H9 (cell line): ENCODE data around the gene APOC1. TPM values are rescaled to one million over a fixed set of nuclear protein-coding genes. Genes with fewer than 3 reads are reported as not detected.

Source experiments
- DNase-seq: peaks from one replicate; pipeline ENCODE4 v3.0.0-alpha.2; 2017
- H2AFZ ChIP-seq: one replicate; pipeline ENCODE4 v1.6.1; 2013; ENCODE audit warnings: mild to moderate bottlenecking, low read length, control low read depth, moderate library complexity
- H2AK5ac ChIP-seq: 2 replicates; pipeline ENCODE4 v1.6.1; 2013; ENCODE audit warnings: low read length, control low read depth, mixed read lengths; ENCODE audit not compliant: insufficient read length
- H2BK120ac ChIP-seq: one replicate; pipeline ENCODE4 v1.6.1; 2013; ENCODE audit warnings: low read depth, mild to moderate bottlenecking, low read length, control low read depth, inconsistent platforms; ENCODE audit not compliant: poor library complexity, severe bottlenecking
- H2BK12ac ChIP-seq: 2 replicates; pipeline ENCODE4 v1.6.1; 2013; ENCODE audit warnings: low read length, control low read depth, mixed read lengths, low read depth; ENCODE audit not compliant: insufficient read length
- H2BK15ac ChIP-seq: 2 replicates; pipeline ENCODE4 v1.6.1; 2013; ENCODE audit warnings: low read depth, low read length, control low read depth
- H2BK20ac ChIP-seq: one replicate; pipeline ENCODE4 v1.6.1; 2013; ENCODE audit warnings: low read depth, mild to moderate bottlenecking, low read length, control low read depth, inconsistent platforms; ENCODE audit not compliant: poor library complexity, severe bottlenecking
- H2BK5ac ChIP-seq: 2 replicates; pipeline ENCODE4 v1.6.1; 2013; ENCODE audit warnings: low read length, control low read depth, mixed read lengths; ENCODE audit not compliant: insufficient read length
- H3K14ac ChIP-seq: 2 replicates; pipeline ENCODE4 v1.6.1; 2013; ENCODE audit warnings: low read length, control low read depth; ENCODE audit not compliant: insufficient read depth
- H3K18ac ChIP-seq: 2 replicates; pipeline ENCODE4 v1.6.1; 2013; ENCODE audit warnings: low read depth, mild to moderate bottlenecking, mixed read lengths, low read length, control low read depth; ENCODE audit not compliant: insufficient read length
- H3K23ac ChIP-seq: 2 replicates; pipeline ENCODE4 v1.6.1; 2013; ENCODE audit warnings: low read length, control low read depth, mixed read lengths, low read depth; ENCODE audit not compliant: insufficient read length
- H3K23me2 ChIP-seq: 2 replicates; pipeline ENCODE4 v1.6.1; 2013; ENCODE audit warnings: low read depth, mild to moderate bottlenecking, mixed read lengths, low read length, control low read depth; ENCODE audit not compliant: insufficient read length, poor library complexity, severe bottlenecking
- H3K27ac ChIP-seq: 2 replicates; pipeline ENCODE4 v1.5.1; 2013; ENCODE audit warnings: low read length, control low read depth, mixed read lengths, low read depth; ENCODE audit not compliant: insufficient read length
- H3K27me3 ChIP-seq: 2 replicates; pipeline ENCODE4 v1.6.1; 2013; ENCODE audit warnings: low read length, control low read depth, inconsistent platforms; ENCODE audit not compliant: insufficient read depth
- H3K4ac ChIP-seq: 2 replicates; pipeline ENCODE4 v1.6.1; 2013; ENCODE audit warnings: low read depth, mild to moderate bottlenecking, control low read depth, inconsistent platforms, low read length, moderate library complexity
- H3K4me1 ChIP-seq: 2 replicates; pipeline ENCODE4 v1.6.1; 2013; ENCODE audit warnings: low read length, control low read depth, inconsistent platforms; ENCODE audit not compliant: insufficient read depth
- H3K4me2 ChIP-seq: 2 replicates; pipeline ENCODE4 v1.6.1; 2013; ENCODE audit warnings: low read length, control low read depth, mixed read lengths; ENCODE audit not compliant: insufficient read length, insufficient read depth
- H3K56ac ChIP-seq: 2 replicates; pipeline ENCODE4 v1.6.1; 2013; ENCODE audit warnings: low read depth, mild to moderate bottlenecking, mixed read lengths, low read length, control low read depth; ENCODE audit not compliant: insufficient read length
- H3K79me1 ChIP-seq: 2 replicates; pipeline ENCODE4 v1.6.1; 2013; ENCODE audit warnings: low read depth, mild to moderate bottlenecking, moderate library complexity, low read length, control low read depth, inconsistent platforms; ENCODE audit not compliant: insufficient read depth, poor library complexity, severe bottlenecking
- H3K79me2 ChIP-seq: 2 replicates; pipeline ENCODE4 v1.6.1; 2013; ENCODE audit warnings: low read length, control low read depth, inconsistent platforms; ENCODE audit not compliant: insufficient read depth
- H3K9ac ChIP-seq: 2 replicates; pipeline ENCODE4 v1.6.1; 2013; ENCODE audit warnings: low read length, control low read depth, mixed read lengths; ENCODE audit not compliant: insufficient read length; ENCODE audit errors: extremely low read depth
- H3K9me3 ChIP-seq: one replicate; pipeline ENCODE4 v1.6.1; 2013; ENCODE audit warnings: low read depth, low read length, inconsistent platforms; ENCODE audit not compliant: control insufficient read depth
- H3T11ph ChIP-seq: one replicate; pipeline ENCODE4 v1.6.1; 2013; ENCODE audit warnings: mild to moderate bottlenecking, low read length, control low read depth, inconsistent platforms
- H4K20me1 ChIP-seq: one replicate; pipeline ENCODE4 v1.6.1; 2013; ENCODE audit not compliant: control insufficient read depth, insufficient read length, insufficient read depth
- H4K5ac ChIP-seq: 2 replicates; pipeline ENCODE4 v1.6.1; 2013; ENCODE audit warnings: low read depth, mild to moderate bottlenecking, mixed read lengths, low read length, control low read depth; ENCODE audit not compliant: insufficient read length
- H4K8ac ChIP-seq: replicated peaks from 2 replicates; pipeline ENCODE4 v1.6.1; 2013; ENCODE audit warnings: low read length, control low read depth, mixed read lengths, low read depth; ENCODE audit not compliant: insufficient read length
- H4K91ac ChIP-seq: 2 replicates; pipeline ENCODE4 v1.6.1; 2013; ENCODE audit warnings: low read depth, mild to moderate bottlenecking, moderate library complexity, mixed read lengths, low read length, control low read depth; ENCODE audit not compliant: insufficient read length
- H3K27ac Mint-ChIP-seq, 3 experiments: 2 replicates in 2 of 3; 3 replicates in 1 of 3; pipeline ENCODE4 v1.8.0; 2020 to 2021; ENCODE audit warnings: mixed read lengths in 3 of 3, mild to moderate bottlenecking in 1 of 3, moderate library complexity in 1 of 3
- H3K27me3 Mint-ChIP-seq: 2 replicates; pipeline ENCODE4 v1.8.0; 2021; ENCODE audit warnings: low read depth, mild to moderate bottlenecking, moderate library complexity, mixed read lengths
- H3K36me3 Mint-ChIP-seq, 3 experiments: 2 replicates in 2 of 3; 3 replicates in 1 of 3; pipeline ENCODE4 v1.8.0; 2020 to 2021; ENCODE audit warnings: low read depth in 3 of 3, mixed read lengths in 3 of 3; ENCODE audit not compliant: insufficient read depth in 1 of 3
- H3K4me1 Mint-ChIP-seq, 2 experiments: 2 replicates each; pipeline ENCODE4 v1.8.0; 2020; ENCODE audit warnings: mixed read lengths in 2 of 2
- H3K4me3 Mint-ChIP-seq, 2 experiments: 2 replicates in 1 of 2; 3 replicates in 1 of 2; pipeline ENCODE4 v1.8.0; 2020 to 2021; ENCODE audit warnings: mild to moderate bottlenecking in 2 of 2, mixed read lengths in 2 of 2, moderate library complexity in 1 of 2
- H3K9me3 Mint-ChIP-seq, 2 experiments: 2 replicates in 1 of 2; 3 replicates in 1 of 2; pipeline ENCODE4 v1.8.0; 2020; ENCODE audit warnings: mild to moderate bottlenecking in 2 of 2, mixed read lengths in 2 of 2, moderate library complexity in 1 of 2
- WGBS: extraction: QIAGEN DNeasy Blood & Tissue Kit; methylation state at CpG from one replicate; pipeline ENCODE4 v1.1.7; 2013; ENCODE audit warnings: missing lambda C conversion rate, low lambda C conversion rate, mixed read lengths; ENCODE audit not compliant: insufficient read length; ENCODE audit errors: extremely low coverage; 5-methylcytosine and 5-hydroxymethylcytosine counted together
- total RNA-seq: library from RNA; stranded (reverse); gene quantifications from 2 replicates; pipeline ENCODE4 v1.2.1, GENCODE V29; 2021
- TF ChIP-seq, protein P1 (sequence below): fragments of 200-600 bp; sonication (generic); conservative IDR thresholded peaks from 3 replicates; pipeline ENCODE4 v1.8.0; 2021; ENCODE audit warnings: antibody characterized with exemption, mild to moderate bottlenecking

The APOC1 gene
- total RNA-seq, 1 experiment from 2014 or later: 78.1 TPM

DNA sequence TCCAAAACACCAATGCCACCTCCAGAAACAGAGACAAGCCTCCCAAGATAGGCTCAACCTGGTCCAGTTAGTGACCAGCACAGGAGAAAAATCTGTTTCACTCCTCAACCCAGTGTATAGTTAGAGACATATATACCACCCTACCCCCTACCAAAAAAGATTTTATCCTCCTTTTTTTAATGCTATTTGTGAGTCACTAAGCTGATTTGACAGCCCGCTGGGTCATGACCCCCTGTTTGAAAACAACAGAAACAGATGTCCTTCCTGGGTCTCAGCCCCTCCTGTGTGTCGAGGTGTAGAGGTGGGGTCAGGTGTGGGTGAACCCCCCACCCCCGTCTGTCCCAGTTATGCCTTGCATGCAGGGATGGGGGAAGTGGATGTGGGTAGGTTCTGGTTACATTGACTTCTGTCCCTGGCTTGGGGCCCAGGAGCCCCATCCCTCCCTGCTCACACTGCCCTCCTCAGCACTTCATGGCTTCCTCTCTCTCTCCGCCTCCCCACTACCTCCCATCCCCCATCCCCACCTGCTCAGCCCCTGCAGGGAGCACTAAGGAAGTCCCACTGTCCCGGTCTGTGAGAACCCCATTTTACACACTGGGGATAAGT is 37.4 kb upstream of the APOC1 start:
- no peak overlapping the region for H4K8ac ChIP-seq
- WGBS: no CpG with 5 or more reads among the region's 5 CpGs
- H3K27ac Mint-ChIP-seq: peak overlapping the region in 2 of 3 experiments; percentile 29 to 38; a peak in 3 of 7 replicates
- no peak overlapping the region for H4K91ac ChIP-seq
- H3K27ac ChIP-seq: no peak overlapping the region
- TF ChIP-seq, protein P1, sequence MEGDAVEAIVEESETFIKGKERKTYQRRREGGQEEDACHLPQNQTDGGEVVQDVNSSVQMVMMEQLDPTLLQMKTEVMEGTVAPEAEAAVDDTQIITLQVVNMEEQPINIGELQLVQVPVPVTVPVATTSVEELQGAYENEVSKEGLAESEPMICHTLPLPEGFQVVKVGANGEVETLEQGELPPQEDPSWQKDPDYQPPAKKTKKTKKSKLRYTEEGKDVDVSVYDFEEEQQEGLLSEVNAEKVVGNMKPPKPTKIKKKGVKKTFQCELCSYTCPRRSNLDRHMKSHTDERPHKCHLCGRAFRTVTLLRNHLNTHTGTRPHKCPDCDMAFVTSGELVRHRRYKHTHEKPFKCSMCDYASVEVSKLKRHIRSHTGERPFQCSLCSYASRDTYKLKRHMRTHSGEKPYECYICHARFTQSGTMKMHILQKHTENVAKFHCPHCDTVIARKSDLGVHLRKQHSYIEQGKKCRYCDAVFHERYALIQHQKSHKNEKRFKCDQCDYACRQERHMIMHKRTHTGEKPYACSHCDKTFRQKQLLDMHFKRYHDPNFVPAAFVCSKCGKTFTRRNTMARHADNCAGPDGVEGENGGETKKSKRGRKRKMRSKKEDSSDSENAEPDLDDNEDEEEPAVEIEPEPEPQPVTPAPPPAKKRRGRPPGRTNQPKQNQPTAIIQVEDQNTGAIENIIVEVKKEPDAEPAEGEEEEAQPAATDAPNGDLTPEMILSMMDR: no peak
- H2BK15ac ChIP-seq: no peak overlapping the region
- H2BK12ac ChIP-seq: no peak overlapping the region
- no peak overlapping the region for H2BK120ac ChIP-seq
- no peak overlapping the region for H4K5ac ChIP-seq
- no peak overlapping the region for H3K4me2 ChIP-seq
- H2BK5ac ChIP-seq: no peak overlapping the region
- no peak overlapping the region for H2AK5ac ChIP-seq
- no peak overlapping the region for H3K9ac ChIP-seq
- H3K27me3 ChIP-seq: no peaks in the 10 kb centered on the region
- H3K4me1 Mint-ChIP-seq: peaks cover 11 to 48% of the 10 kb centered on the region in 2 experiments
- no peak overlapping the region for H3T11ph ChIP-seq
- no peak overlapping the region for H2AFZ ChIP-seq
- no peak overlapping the region for H3K56ac ChIP-seq
- no peaks in the 10 kb centered on the region for H3K27me3 Mint-ChIP-seq
- H3K4me1 ChIP-seq: no peaks in the 10 kb centered on the region
- H3K79me1 ChIP-seq: no peaks in the 10 kb centered on the region
- no peaks in the 10 kb centered on the region for H3K9me3 ChIP-seq
- no peak overlapping the region for H3K23ac ChIP-seq
- H4K20me1 ChIP-seq: no peaks in the 10 kb centered on the region
- H3K18ac ChIP-seq: no peak overlapping the region
- H3K23me2 ChIP-seq: no peaks in the 10 kb centered on the region
- no peak for DNase-seq
- H3K79me2 ChIP-seq: no peaks in the 10 kb centered on the region
- H3K36me3 Mint-ChIP-seq: peaks cover 44 to 74% (median 71%) of the 10 kb centered on the region in 3 experiments; a peak in 6 of 7 replicates
- no peak overlapping the region for H2BK20ac ChIP-seq
- H3K9me3 Mint-ChIP-seq: no peaks in the 10 kb centered on the region
- H3K14ac ChIP-seq: no peak overlapping the region
- H3K4ac ChIP-seq: no peak overlapping the region
- H3K4me3 Mint-ChIP-seq: no peak overlapping the region
